SK-N-SH treated with all-trans-retinoic acid at 6 μM for 48 hours (cell line): ENCODE data around the gene ANO9.

ENCODE experiments used
- ATAC-seq: fragments of 200-7000 bp; cut with Tn5 transposase; 3 replicates; pipeline ENCODE4 v1.9.1; 2020; ENCODE audit warnings: mild to moderate bottlenecking, moderate library complexity
- ARNTL ChIP-seq: fragments of 450-650 bp; formaldehyde crosslinking; IDR thresholded peaks from 2 replicates; pipeline ENCODE4 v1.5.0; 2020; ENCODE audit warnings: low read depth, mild to moderate bottlenecking, moderate library complexity, borderline replicate concordance
- BACH2 ChIP-seq: fragments of 250-450 bp; sonication (Bioruptor Pico); IDR thresholded peaks from 2 replicates; pipeline ENCODE4 v1.9.0; 2021; ENCODE audit warnings: mild to moderate bottlenecking, borderline replicate concordance
- CSDC2 ChIP-seq: fragments of 250-450 bp; sonication (Bioruptor Pico); IDR thresholded peaks from 2 replicates; pipeline ENCODE4 v1.5.0; 2020; ENCODE audit warnings: mild to moderate bottlenecking, moderate library complexity
- ESRRG ChIP-seq: fragments of 250-450 bp; sonication (Bioruptor Pico); IDR thresholded peaks from 2 replicates; pipeline ENCODE4 v1.6.1; 2021; ENCODE audit warnings: mild to moderate bottlenecking
- GLIS3 ChIP-seq: fragments of 250-450 bp; sonication (Bioruptor Pico); IDR thresholded peaks from 2 replicates; pipeline ENCODE4 v1.5.0; 2020; ENCODE audit warnings: mild to moderate bottlenecking, moderate library complexity
- ISL1 ChIP-seq: fragments of 250-450 bp; sonication (Bioruptor Pico); IDR thresholded peaks from 2 replicates; pipeline ENCODE4 v2.1.2; 2022; ENCODE audit warnings: mild to moderate bottlenecking, moderate library complexity
- OSR1 ChIP-seq: fragments of 250-450 bp; sonication (Bioruptor Pico); IDR thresholded peaks from 2 replicates; pipeline ENCODE4 v1.8.0; 2022; ENCODE audit warnings: moderate library complexity, mild to moderate bottlenecking, inconsistent platforms
- PPARA ChIP-seq: fragments of 250-450 bp; sonication (Bioruptor Pico); IDR thresholded peaks from 2 replicates; pipeline ENCODE4 v1.5.0; 2020; ENCODE audit warnings: mild to moderate bottlenecking, borderline replicate concordance
- RARB ChIP-seq: fragments of 250-450 bp; sonication (Bioruptor Pico); IDR thresholded peaks from 2 replicates; pipeline ENCODE4 v1.8.0; 2021; ENCODE audit warnings: mild to moderate bottlenecking, moderate library complexity
- SNAI2 ChIP-seq: fragments of 250-450 bp; sonication (Bioruptor Pico); IDR thresholded peaks from 2 replicates; pipeline ENCODE4 v1.5.0; 2020; ENCODE audit warnings: mild to moderate bottlenecking, moderate library complexity
- TCF4 ChIP-seq: fragments of 250-450 bp; sonication (Bioruptor Pico); IDR thresholded peaks from 2 replicates; pipeline ENCODE4 v1.8.0; 2021; ENCODE audit warnings: mild to moderate bottlenecking, moderate library complexity, borderline replicate concordance
- TOX ChIP-seq: fragments of 250-450 bp; sonication (Bioruptor Pico); IDR thresholded peaks from 2 replicates; pipeline ENCODE4 v1.8.0; 2021; ENCODE audit warnings: mild to moderate bottlenecking, moderate library complexity, borderline replicate concordance
- ZFP30 ChIP-seq: fragments of 450-650 bp; formaldehyde crosslinking; IDR thresholded peaks from 2 replicates; pipeline ENCODE4 v1.5.0; 2022; ENCODE audit warnings: mild to moderate bottlenecking, moderate library complexity
- ZNF565 ChIP-seq: fragments of 450-650 bp; formaldehyde crosslinking; conservative IDR thresholded peaks from 2 replicates; pipeline ENCODE4 v1.5.0; 2020; ENCODE audit warnings: low read depth, mild to moderate bottlenecking, moderate library complexity
- ZNF70 ChIP-seq: fragments of 450-650 bp; formaldehyde crosslinking; IDR thresholded peaks from 2 replicates; pipeline ENCODE4 v1.5.0; 2020; ENCODE audit warnings: mild to moderate bottlenecking, moderate library complexity
- TF ChIP-seq, protein P1 (sequence below): fragments of 250-450 bp; sonication (Bioruptor Pico); IDR thresholded peaks from 2 replicates; pipeline ENCODE4 v1.5.0; 2020; ENCODE audit warnings: mild to moderate bottlenecking, moderate library complexity
- TF ChIP-seq, protein P2 (sequence below): fragments of 250-450 bp; sonication (Bioruptor Pico); IDR thresholded peaks from 2 replicates; pipeline ENCODE4 v1.8.0; 2021; ENCODE audit warnings: low read depth, mild to moderate bottlenecking, moderate library complexity, borderline replicate concordance
- TF ChIP-seq, protein P3 (sequence below): fragments of 250-450 bp; sonication (Bioruptor Pico); IDR thresholded peaks from 2 replicates; pipeline ENCODE4 v1.5.1; 2020; ENCODE audit warnings: low read depth, mild to moderate bottlenecking, moderate library complexity

The ANO9 gene

DNA sequence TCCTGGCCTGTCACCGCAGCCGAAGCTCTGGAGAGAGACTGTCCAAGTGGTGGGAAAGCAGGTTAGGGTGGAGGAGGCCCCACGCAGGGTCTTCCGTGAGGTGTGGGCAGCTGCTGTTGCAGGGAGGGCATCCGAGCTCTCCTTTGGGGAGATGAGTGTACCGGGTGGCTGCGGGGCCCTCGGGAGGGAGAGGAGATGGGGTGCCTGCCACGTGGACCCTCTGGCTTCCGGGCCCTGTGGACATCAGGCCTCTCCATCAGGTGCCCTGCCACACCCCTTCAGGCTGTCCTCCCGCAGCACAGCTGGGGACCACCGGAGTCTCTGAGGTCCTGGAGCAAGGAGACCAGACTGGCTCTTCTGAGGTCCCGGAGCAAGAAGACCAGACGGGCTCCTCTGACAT is 9.9 kb upstream of the ANO9 start:
- TF ChIP-seq ARNTL (CRISPR knock-in tag) (no peak), ZNF565 (no peak), CSDC2 (CRISPR knock-in tag) (no peak), OSR1 (CRISPR knock-in tag) (no peak), GLIS3 (CRISPR knock-in tag) (no peak), RARB (CRISPR knock-in tag) (no peak), ZNF70 (CRISPR knock-in tag) (no peak), ESRRG (no peak), TOX (CRISPR knock-in tag) (no peak), ZFP30 (CRISPR knock-in tag) (no peak)
- TF ChIP-seq, protein P1, sequence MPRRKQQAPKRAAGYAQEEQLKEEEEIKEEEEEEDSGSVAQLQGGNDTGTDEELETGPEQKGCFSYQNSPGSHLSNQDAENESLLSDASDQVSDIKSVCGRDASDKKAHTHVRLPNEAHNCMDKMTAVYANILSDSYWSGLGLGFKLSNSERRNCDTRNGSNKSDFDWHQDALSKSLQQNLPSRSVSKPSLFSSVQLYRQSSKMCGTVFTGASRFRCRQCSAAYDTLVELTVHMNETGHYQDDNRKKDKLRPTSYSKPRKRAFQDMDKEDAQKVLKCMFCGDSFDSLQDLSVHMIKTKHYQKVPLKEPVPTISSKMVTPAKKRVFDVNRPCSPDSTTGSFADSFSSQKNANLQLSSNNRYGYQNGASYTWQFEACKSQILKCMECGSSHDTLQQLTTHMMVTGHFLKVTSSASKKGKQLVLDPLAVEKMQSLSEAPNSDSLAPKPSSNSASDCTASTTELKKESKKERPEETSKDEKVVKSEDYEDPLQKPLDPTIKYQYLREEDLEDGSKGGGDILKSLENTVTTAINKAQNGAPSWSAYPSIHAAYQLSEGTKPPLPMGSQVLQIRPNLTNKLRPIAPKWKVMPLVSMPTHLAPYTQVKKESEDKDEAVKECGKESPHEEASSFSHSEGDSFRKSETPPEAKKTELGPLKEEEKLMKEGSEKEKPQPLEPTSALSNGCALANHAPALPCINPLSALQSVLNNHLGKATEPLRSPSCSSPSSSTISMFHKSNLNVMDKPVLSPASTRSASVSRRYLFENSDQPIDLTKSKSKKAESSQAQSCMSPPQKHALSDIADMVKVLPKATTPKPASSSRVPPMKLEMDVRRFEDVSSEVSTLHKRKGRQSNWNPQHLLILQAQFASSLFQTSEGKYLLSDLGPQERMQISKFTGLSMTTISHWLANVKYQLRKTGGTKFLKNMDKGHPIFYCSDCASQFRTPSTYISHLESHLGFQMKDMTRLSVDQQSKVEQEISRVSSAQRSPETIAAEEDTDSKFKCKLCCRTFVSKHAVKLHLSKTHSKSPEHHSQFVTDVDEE (CRISPR knock-in tag): no peak
- TF ChIP-seq, protein P2, sequence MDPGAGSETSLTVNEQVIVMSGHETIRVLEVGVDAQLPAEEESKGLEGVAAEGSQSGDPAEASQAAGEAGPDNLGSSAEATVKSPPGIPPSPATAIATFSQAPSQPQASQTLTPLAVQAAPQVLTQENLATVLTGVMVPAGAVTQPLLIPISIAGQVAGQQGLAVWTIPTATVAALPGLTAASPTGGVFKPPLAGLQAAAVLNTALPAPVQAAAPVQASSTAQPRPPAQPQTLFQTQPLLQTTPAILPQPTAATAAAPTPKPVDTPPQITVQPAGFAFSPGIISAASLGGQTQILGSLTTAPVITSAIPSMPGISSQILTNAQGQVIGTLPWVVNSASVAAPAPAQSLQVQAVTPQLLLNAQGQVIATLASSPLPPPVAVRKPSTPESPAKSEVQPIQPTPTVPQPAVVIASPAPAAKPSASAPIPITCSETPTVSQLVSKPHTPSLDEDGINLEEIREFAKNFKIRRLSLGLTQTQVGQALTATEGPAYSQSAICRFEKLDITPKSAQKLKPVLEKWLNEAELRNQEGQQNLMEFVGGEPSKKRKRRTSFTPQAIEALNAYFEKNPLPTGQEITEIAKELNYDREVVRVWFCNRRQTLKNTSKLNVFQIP (CRISPR knock-in tag): no peak
- TF ChIP-seq, protein P3, sequence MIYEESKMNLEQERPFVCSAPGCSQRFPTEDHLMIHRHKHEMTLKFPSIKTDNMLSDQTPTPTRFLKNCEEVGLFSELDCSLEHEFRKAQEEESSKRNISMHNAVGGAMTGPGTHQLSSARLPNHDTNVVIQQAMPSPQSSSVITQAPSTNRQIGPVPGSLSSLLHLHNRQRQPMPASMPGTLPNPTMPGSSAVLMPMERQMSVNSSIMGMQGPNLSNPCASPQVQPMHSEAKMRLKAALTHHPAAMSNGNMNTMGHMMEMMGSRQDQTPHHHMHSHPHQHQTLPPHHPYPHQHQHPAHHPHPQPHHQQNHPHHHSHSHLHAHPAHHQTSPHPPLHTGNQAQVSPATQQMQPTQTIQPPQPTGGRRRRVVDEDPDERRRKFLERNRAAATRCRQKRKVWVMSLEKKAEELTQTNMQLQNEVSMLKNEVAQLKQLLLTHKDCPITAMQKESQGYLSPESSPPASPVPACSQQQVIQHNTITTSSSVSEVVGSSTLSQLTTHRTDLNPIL: no peak
- no peak for ATAC-seq

DNA sequence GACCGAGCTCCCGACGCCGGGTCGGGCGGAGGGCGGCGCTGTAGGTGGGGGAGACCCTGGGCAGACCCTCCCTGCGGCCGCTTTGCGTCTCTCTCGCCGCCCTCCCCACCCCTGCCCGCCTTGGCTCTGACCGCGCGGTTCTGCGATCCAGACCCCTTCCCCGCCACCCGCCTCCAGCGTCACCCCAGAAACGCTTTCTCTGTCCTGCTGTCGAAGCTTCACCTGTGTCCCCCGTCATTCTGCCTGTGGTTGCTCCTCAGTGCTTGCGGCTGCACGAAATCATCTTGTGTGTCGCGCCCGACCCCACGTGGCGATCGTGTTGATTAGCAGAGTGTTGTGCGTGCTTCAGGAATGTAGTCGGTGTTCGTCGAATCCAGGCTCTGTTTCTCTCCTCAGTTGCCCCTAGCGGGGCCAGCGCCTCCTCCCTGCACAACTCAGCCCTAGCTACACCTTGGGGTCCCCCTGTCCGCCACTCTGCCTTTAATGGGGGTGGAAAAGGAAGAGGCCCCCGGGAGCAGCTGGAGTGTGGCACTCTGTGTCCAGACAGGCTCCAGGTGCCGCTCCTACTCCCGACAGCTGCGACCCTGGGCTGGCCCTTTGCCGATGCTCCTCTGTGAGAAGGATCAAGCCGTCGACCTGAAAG is 9.1 kb upstream of the ANO9 start:
- ATAC-seq: peak; percentile 10
- no peak for TF ChIP-seq BACH2 (CRISPR knock-in tag)
- no peak for TF ChIP-seq ARNTL (CRISPR knock-in tag)
- TF ChIP-seq TCF4 (CRISPR knock-in tag): no peak
- TF ChIP-seq ZNF70 (CRISPR knock-in tag): no peak
- no peak for TF ChIP-seq PPARA (CRISPR knock-in tag)
- TF ChIP-seq RARB (CRISPR knock-in tag): no peak
- TF ChIP-seq, protein P2 (CRISPR knock-in tag): no peak
- TF ChIP-seq ISL1: no peak
- TF ChIP-seq, protein P3: no peak
- TF ChIP-seq SNAI2 (CRISPR knock-in tag): no peak
- TF ChIP-seq CSDC2 (CRISPR knock-in tag): no peak
- no peak for TF ChIP-seq ZFP30 (CRISPR knock-in tag)
- TF ChIP-seq, all 23 proteins: peak for 0

DNA sequence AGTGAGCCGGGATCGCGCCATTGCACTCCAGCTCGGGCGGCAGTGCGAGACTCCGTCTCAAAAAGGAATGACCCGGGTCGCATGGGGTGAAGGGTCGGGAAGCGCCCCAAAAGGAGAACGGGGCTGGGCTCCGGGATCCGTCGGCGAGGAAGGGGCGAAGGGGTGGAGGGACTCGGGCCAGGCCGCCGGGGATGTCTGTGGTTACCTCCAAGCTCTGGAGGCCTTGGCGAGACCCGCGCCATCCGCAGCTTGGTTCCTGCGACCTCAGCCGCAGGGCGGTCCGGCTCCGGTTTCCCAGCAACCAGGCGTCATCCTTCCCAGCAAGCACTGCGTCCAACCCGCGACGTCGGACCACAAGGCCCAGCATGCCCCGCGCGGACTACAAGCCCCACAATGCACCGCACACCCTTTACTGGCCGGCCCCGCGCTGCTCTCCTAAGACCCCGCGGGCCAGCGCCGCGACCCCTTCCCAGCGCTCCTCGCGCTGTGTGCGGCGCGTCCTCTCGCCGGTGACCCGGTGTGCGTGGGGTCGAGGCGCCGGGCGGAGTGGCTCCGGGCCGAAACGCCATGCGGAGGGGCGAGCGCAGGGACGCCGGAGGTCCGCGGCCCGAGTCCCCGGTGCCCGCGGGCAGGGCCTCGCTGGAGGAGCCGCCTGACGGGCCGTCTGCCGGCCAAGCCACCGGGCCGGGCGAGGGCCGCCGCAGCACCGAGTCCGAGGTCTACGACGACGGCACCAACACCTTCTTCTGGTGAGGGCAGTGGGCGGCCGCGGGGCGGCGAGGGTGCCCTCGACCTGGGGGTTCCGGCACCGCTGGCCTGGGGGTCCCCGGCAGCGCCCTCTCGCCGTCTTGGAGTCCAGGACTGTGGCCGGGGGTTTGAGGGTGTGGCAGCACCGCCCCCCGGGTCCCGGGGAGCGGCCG is 8.3 kb upstream of the ANO9 start, which contains the start of gene PTDSS2:
Gene PTDSS2, plus strand, starts transcription at position 391 of the 920 bp plus-strand sequence. Its CDS starts 177 bp downstream, at position 568.
- ATAC-seq: peak; percentile 89
- TF ChIP-seq, protein P1 (CRISPR knock-in tag): 0 out of 2 replicates have a peak, but pooled peaks have one; percentile 19
- TF ChIP-seq ISL1: no peak
